Body of pancreas (tissue), 4 donors: Measurements from ENCODE around the gene HNRNPUL2. TPM values are rescaled to one million over a fixed set of nuclear protein-coding genes. Genes with fewer than 3 reads are reported as not detected.

Experiments used
- ATAC-seq: fragments of 150-250 bp; one replicate; pipeline ENCODE4 v1.9.1; 2016
- DNase-seq, 4 donors: peaks; one replicate each; pipeline ENCODE4 v3.0.0-alpha.2; 2019
- H3K27ac ChIP-seq, 4 donors: fragments of 200-600 bp; sonication (generic); 1 replicate in 3 of 4; 2 replicates in 1 of 4; pipeline versions ENCODE4 v1.5.1 to v1.6.1; 2016 to 2019; ENCODE audit warnings: mild to moderate bottlenecking in 1 of 4, mixed read lengths in 1 of 4, moderate library complexity in 1 of 4
- H3K27me3 ChIP-seq, 2 donors: fragments of 200-600 bp; sonication (generic); one replicate each; pipeline ENCODE4 v1.6.0; 2016; ENCODE audit warnings: mild to moderate bottlenecking in 1 of 2
- H3K36me3 ChIP-seq, 2 donors: fragments of 200-600 bp; sonication (generic); replicated peaks in 1 of 2; 2 replicates each; pipeline ENCODE4 v1.5.1; 2016; ENCODE audit warnings: low read depth in 2 of 2; ENCODE audit not compliant: insufficient read depth in 1 of 2
- H3K4me1 ChIP-seq: fragments of 200-600 bp; sonication (generic); one replicate; pipeline ENCODE4 v1.6.0; 2016
- H3K4me3 ChIP-seq, 2 donors: fragments of 200-600 bp; sonication (generic); 1 replicate in 1 of 2; 2 replicates in 1 of 2; pipeline ENCODE4 v1.5.1; 2016 to 2019
- H3K9me3 ChIP-seq, 3 donors: fragments of 200-600 bp; sonication (generic); 1 replicate in 2 of 3; 2 replicates in 1 of 3; pipeline ENCODE4 v1.5.1; 2016
- POLR2A ChIP-seq, 3 donors: fragments of 450-650 bp; IDR thresholded peaks; one replicate each; pipeline ENCODE4 v1.6.1; 2016; ENCODE audit warnings: antibody characterized with exemption in 3 of 3, mild to moderate bottlenecking in 2 of 3
- WGBS, 2 donors: methylation state at CpG; one replicate each; pipeline ENCODE4 v1.1.5; 2017; 5-methylcytosine and 5-hydroxymethylcytosine counted together
- intact Hi-C: fragments of 100-400 bp; cut with DNase I; formaldehyde crosslinking; loops from one replicate; pipeline ENCODE4 v1.15.1; 2023
- total RNA-seq, 2 donors: library from RNA; depleted of rRNA; stranded (reverse); fragments of >200 nt; gene quantifications; one replicate each; pipeline ENCODE4 v1.1.0, GENCODE V29; 2016
- TF ChIP-seq, protein P1 (sequence below), 7 experiments: fragments of 450-650 bp in 4 of 7; fragments of 200-600 bp in 3 of 7; sonication (generic) in 3 of 7; IDR thresholded peaks; one replicate each; pipeline ENCODE4 v1.5.1; 2016 to 2019; ENCODE audit warnings: antibody characterized with exemption in 7 of 7

The HNRNPUL2 gene
- total RNA-seq, 2 donors from 2014 or later, result 19.1 to 20.5 TPM

- TF ChIP-seq POLR2A (IDR thresholded peaks at IDR 0.05), result no peak
- TF ChIP-seq, protein P1, sequence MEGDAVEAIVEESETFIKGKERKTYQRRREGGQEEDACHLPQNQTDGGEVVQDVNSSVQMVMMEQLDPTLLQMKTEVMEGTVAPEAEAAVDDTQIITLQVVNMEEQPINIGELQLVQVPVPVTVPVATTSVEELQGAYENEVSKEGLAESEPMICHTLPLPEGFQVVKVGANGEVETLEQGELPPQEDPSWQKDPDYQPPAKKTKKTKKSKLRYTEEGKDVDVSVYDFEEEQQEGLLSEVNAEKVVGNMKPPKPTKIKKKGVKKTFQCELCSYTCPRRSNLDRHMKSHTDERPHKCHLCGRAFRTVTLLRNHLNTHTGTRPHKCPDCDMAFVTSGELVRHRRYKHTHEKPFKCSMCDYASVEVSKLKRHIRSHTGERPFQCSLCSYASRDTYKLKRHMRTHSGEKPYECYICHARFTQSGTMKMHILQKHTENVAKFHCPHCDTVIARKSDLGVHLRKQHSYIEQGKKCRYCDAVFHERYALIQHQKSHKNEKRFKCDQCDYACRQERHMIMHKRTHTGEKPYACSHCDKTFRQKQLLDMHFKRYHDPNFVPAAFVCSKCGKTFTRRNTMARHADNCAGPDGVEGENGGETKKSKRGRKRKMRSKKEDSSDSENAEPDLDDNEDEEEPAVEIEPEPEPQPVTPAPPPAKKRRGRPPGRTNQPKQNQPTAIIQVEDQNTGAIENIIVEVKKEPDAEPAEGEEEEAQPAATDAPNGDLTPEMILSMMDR (IDR thresholded peaks at IDR 0.05), result no peak
Measured at GRCh38 chr11:62719302-62719978, 7.8 kb downstream of the HNRNPUL2 start.

DNA sequence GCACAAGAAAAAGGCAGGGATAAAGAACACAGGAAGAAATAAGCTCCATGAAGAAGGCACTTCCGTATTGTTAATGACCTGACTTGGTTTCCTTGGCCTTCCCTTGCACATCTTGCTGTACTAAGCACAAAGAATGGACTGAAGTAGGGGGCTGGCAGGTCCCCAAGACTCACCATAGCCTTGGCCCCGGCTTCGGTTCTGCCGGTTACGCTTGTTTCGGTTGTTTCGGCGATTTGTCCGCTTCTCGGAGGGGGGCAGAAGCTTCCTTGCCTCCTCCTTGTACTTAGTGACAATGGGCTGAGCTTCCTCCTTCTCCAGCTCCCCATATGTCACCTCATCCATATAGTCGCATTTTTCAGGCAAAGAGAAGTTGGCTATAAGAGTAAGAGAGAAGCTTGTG, 10.4 kb downstream of the HNRNPUL2 start:
- ATAC-seq (no peak), DNase-seq (no peak)
- Histone ChIP-seq H3K27ac (peak overlapping the region in 2 of 4 donors; percentile 27 to 30), H3K9me3 (no peaks in the 10 kb centered on the region), H3K27me3 (no peaks in the 10 kb centered on the region), H3K36me3 (peaks cover 15 to 42% of the 10 kb centered on the region in 2 donors), H3K4me3 (no peak overlapping the region), H3K4me1 (peaks cover 39% of the 10 kb centered on the region)
- TF ChIP-seq, protein P1 (IDR thresholded peaks at IDR 0.05), result no peak
- TF ChIP-seq POLR2A (IDR thresholded peaks at IDR 0.05), result no peak
- 61 to 63% methylated on average over 11 of the region's 11 CpGs for WGBS, 2 donors
- intact Hi-C loops, result no loop called here

More at GRCh38 chr11:62719302-62719978, 7.8 kb downstream of the HNRNPUL2 start:
- H3K9me3 ChIP-seq, result no peaks in the 10 kb centered on the region
- no peak overlapping the region for H3K4me3 ChIP-seq
- peaks cover 18 to 60% of the 10 kb centered on the region in 2 donors for H3K36me3 ChIP-seq
- DNase-seq, result no peak
- no peak for ATAC-seq
- WGBS, 2 donors, result 73 to 84% methylated on average over 2 of the region's 2 CpGs
- peaks cover 19% of the 10 kb centered on the region for H3K4me1 ChIP-seq
- H3K27me3 ChIP-seq, result no peaks in the 10 kb centered on the region
- intact Hi-C loops, result no loop called here
- H3K27ac ChIP-seq, result peak overlapping the region in 1 of 4 donors; percentile 3

GRCh38 chr11:62716206-62716605, 11.1 kb downstream of the HNRNPUL2 start:
- Histone ChIP-seq H3K36me3 (peaks cover 10 to 40% of the 10 kb centered on the region in 2 donors), H3K9me3 (no peaks in the 10 kb centered on the region), H3K4me3 (no peak overlapping the region), H3K4me1 (peaks cover 45% of the 10 kb centered on the region), H3K27me3 (no peaks in the 10 kb centered on the region), H3K27ac (peak overlapping the region in 2 of 4 donors; percentile 27 to 30)
- ATAC-seq (no peak), DNase-seq (no peak)
- 63 to 66% methylated on average over 5 of the region's 5 CpGs for WGBS, 2 donors
- no peak for TF ChIP-seq POLR2A (IDR thresholded peaks at IDR 0.05)
- TF ChIP-seq, protein P1 (IDR thresholded peaks at IDR 0.05), result no peak
- intact Hi-C loops, result no loop called here

- 85 to 87% methylated on average over 15 to 24 of the region's 24 CpGs for WGBS, 2 donors
- no peak for TF ChIP-seq POLR2A (IDR thresholded peaks at IDR 0.05)
- TF ChIP-seq, protein P1 (IDR thresholded peaks at IDR 0.05), result no peak
- ATAC-seq (no peak), DNase-seq (no peak)
- Histone ChIP-seq H3K4me3 (no peak overlapping the region), H3K4me1 (peaks cover 52% of the 10 kb centered on the region), H3K27ac (peak overlapping the region in 3 of 4 donors; percentile 8 to 84 (median 27)), H3K27me3 (no peaks in the 10 kb centered on the region), H3K9me3 (no peaks in the 10 kb centered on the region), H3K36me3 (peaks cover 5 to 35% of the 10 kb centered on the region in 2 donors)
- intact Hi-C loops, result no loop called here
Measured at GRCh38 chr11:62715150-62716130, 11.8 kb downstream of the HNRNPUL2 start.
